Measurements from ENCODE around the gene TWF2.

GRCh38 chr3:52270252-52270754, 31.3 kb upstream of the TWF2 start:
- TF ChIP-seq ZNF274 (IDR thresholded peaks at IDR 0.05; ENCODE audit: low read depth, low read length) = no peak
- TF ChIP-seq YY1 (IDR thresholded peaks at IDR 0.05; ENCODE audit: insufficient read depth, insufficient read length) = no peak
- TF ChIP-seq SUZ12 (IDR thresholded peaks at IDR 0.05; ENCODE audit: extremely low read depth, insufficient read depth, insufficient read length) = no peak
